Osteocyte (in vitro differentiated cells): ENCODE data around the gene SP1. TPM values are rescaled to one million over a fixed set of nuclear protein-coding genes. Genes with fewer than 3 reads are reported as not detected.
"Not testable (repeated sequence)": the region's sequence is repeated elsewhere in the genome, so short reads cannot be mapped to it uniquely, and the experiment has no call there.

Source experiments
- DNase-seq: peaks from one replicate; pipeline ENCODE4 v3.0.0; 2021; ENCODE audit warnings: mixed read lengths; ENCODE audit not compliant: unreplicated experiment; ENCODE audit errors: extremely low spot score
- H3K27ac Mint-ChIP-seq: one replicate; pipeline ENCODE4 v1.8.0; 2021; ENCODE audit warnings: mild to moderate bottlenecking, mixed read lengths; ENCODE audit not compliant: unreplicated experiment
- H3K27me3 Mint-ChIP-seq: one replicate; pipeline ENCODE4 v1.8.0; 2021; ENCODE audit warnings: mixed read lengths; ENCODE audit not compliant: unreplicated experiment
- H3K36me3 Mint-ChIP-seq: one replicate; pipeline ENCODE4 v1.8.0; 2021; ENCODE audit warnings: mixed read lengths; ENCODE audit not compliant: unreplicated experiment
- H3K4me1 Mint-ChIP-seq: one replicate; pipeline ENCODE4 v1.8.0; 2021; ENCODE audit warnings: mixed read lengths; ENCODE audit not compliant: unreplicated experiment
- H3K4me3 Mint-ChIP-seq: one replicate; pipeline ENCODE4 v1.8.0; 2021; ENCODE audit warnings: mild to moderate bottlenecking, moderate library complexity, mixed read lengths; ENCODE audit not compliant: unreplicated experiment
- H3K9me3 Mint-ChIP-seq: one replicate; pipeline ENCODE4 v1.8.0; 2021; ENCODE audit warnings: mixed read lengths; ENCODE audit not compliant: unreplicated experiment
- CTCF ChIP-seq: fragments of 200-600 bp; sonication (generic); IDR thresholded peaks from 2 replicates; pipeline ENCODE4 v1.5.0; 2021; ENCODE audit warnings: antibody characterized with exemption, mild to moderate bottlenecking, moderate library complexity
- total RNA-seq: library from RNA; stranded (reverse); gene quantifications from 2 replicates; pipeline ENCODE4 v1.2.1, GENCODE V29; 2021

The SP1 gene
- total RNA-seq, 1 donor from 2014 or later = 77.0 TPM

- Mint-ChIP-seq H3K4me1 (peaks cover 5% of the 10 kb centered on the region), H3K27me3 (no peaks in the 10 kb centered on the region), H3K9me3 (no peaks in the 10 kb centered on the region), H3K4me3 (no peak overlapping the region), H3K27ac (no peak overlapping the region), H3K36me3 (no peaks in the 10 kb centered on the region)
- no peak for DNase-seq
- TF ChIP-seq CTCF = no peak
Observed at GRCh38 chr12:53355121-53355520, 24.9 kb upstream of the SP1 start.

- no peaks in the 10 kb centered on the region for H3K36me3 Mint-ChIP-seq
- no peak for TF ChIP-seq CTCF
Observed at GRCh38 chr12:53358836-53359419, 21.0 kb upstream of the SP1 start.

GRCh38 chr12:53361638-53362037 lies 18.3 kb upstream of the SP1 start:
- H3K36me3 Mint-ChIP-seq, H3K4me3 Mint-ChIP-seq, H3K9me3 Mint-ChIP-seq, H3K4me1 Mint-ChIP-seq, H3K27me3 Mint-ChIP-seq, H3K27ac Mint-ChIP-seq, DNase-seq: not testable (repeated sequence)

More at GRCh38 chr12:53358836-53359419, 21.0 kb upstream of the SP1 start:
- Mint-ChIP-seq H3K4me3 (no peak overlapping the region), H3K27me3 (no peaks in the 10 kb centered on the region), H3K4me1 (no peaks in the 10 kb centered on the region), H3K27ac (no peak overlapping the region), H3K9me3 (no peaks in the 10 kb centered on the region)
- no peak for DNase-seq

GRCh38 chr12:53365245-53365904 lies 14.6 kb upstream of the SP1 start:
- Mint-ChIP-seq H3K9me3 (no peaks in the 10 kb centered on the region), H3K27me3 (no peaks in the 10 kb centered on the region), H3K36me3 (no peaks in the 10 kb centered on the region), H3K4me3 (no peak overlapping the region), H3K4me1 (peaks cover 4% of the 10 kb centered on the region), H3K27ac (no peak overlapping the region)
- no peak for TF ChIP-seq CTCF
- no peak for DNase-seq

- Mint-ChIP-seq H3K27ac (peak overlapping the region; percentile 54), H3K4me1 (peaks cover 25% of the 10 kb centered on the region)
- not testable (repeated sequence) for H3K4me3 Mint-ChIP-seq, H3K36me3 Mint-ChIP-seq, H3K27me3 Mint-ChIP-seq, H3K9me3 Mint-ChIP-seq, DNase-seq
Observed at GRCh38 chr12:53373554-53374133, 6.3 kb upstream of the SP1 start.

- H3K4me1 Mint-ChIP-seq = peaks cover 25% of the 10 kb centered on the region
- H3K36me3 Mint-ChIP-seq, H3K9me3 Mint-ChIP-seq, DNase-seq, H3K27me3 Mint-ChIP-seq, H3K27ac Mint-ChIP-seq, H3K4me3 Mint-ChIP-seq: not testable (repeated sequence)
Observed at GRCh38 chr12:53374277-53374676, 5.7 kb upstream of the SP1 start.
